Liver (tissue), 3 donors: ENCODE results near the gene CALU.

Source experiments
- RAD21 ChIP-seq, 2 donors: IDR thresholded peaks; 2 replicates each; pipeline ENCODE4 v1.6.1; 2016; ENCODE audit warnings: antibody characterized with exemption in 2 of 2, mild to moderate bottlenecking in 2 of 2
- YY1 ChIP-seq: IDR thresholded peaks from 2 replicates; pipeline ENCODE4 v1.6.1; 2016; ENCODE audit warnings: antibody characterized with exemption, mild to moderate bottlenecking
- TF ChIP-seq, protein P1 (sequence below): fragments of 150-350 bp; IDR thresholded peaks from 2 replicates; pipeline ENCODE4 v1.5.1; 2017; ENCODE audit warnings: improper control_type of control experiment, low read depth, low read length; ENCODE audit not compliant: missing input control
- donor health status: healthy.
- donor health status: healthy.

- TF ChIP-seq YY1 (no peak), RAD21 (IDR thresholded peaks at IDR 0.05) (no peak)
- TF ChIP-seq, protein P1, sequence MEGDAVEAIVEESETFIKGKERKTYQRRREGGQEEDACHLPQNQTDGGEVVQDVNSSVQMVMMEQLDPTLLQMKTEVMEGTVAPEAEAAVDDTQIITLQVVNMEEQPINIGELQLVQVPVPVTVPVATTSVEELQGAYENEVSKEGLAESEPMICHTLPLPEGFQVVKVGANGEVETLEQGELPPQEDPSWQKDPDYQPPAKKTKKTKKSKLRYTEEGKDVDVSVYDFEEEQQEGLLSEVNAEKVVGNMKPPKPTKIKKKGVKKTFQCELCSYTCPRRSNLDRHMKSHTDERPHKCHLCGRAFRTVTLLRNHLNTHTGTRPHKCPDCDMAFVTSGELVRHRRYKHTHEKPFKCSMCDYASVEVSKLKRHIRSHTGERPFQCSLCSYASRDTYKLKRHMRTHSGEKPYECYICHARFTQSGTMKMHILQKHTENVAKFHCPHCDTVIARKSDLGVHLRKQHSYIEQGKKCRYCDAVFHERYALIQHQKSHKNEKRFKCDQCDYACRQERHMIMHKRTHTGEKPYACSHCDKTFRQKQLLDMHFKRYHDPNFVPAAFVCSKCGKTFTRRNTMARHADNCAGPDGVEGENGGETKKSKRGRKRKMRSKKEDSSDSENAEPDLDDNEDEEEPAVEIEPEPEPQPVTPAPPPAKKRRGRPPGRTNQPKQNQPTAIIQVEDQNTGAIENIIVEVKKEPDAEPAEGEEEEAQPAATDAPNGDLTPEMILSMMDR = no peak
Observed at GRCh38 chr7:128781126-128781525, 42.0 kb downstream of the CALU start.
